ENCODE data around the gene NAA80. TPM values are rescaled to one million over a fixed set of nuclear protein-coding genes. Genes with fewer than 3 reads are reported as not detected.

NAA80 gene
- total and polyA plus RNA-seq, 10 of the 15 experiments (the other 5 are each of a cell fraction or from before 2014, with no cell fraction given) = 0.48 to 12.7 (median 6.7) TPM

GRCh38 chr3:50268703-50269451, 30.3 kb downstream of the NAA80 start, which contains the start of gene SEMA3B:
TSS of gene SEMA3B (plus strand) at chr3:50269147. CDS start at chr3:50269241, 94 bp downstream.
- Histone ChIP-seq H3K9me3 (replicated peaks; ENCODE audit: control insufficient read depth, insufficient read depth, low read length) (no peaks in the 10 kb centered on the region), H3K79me2 (ENCODE audit: control insufficient read depth, insufficient read depth, low read length) (no peaks in the 10 kb centered on the region), H3K27ac (ENCODE audit: control insufficient read depth, insufficient read depth) (no peak within 1 kb of the TSS), H3K4me1 (ENCODE audit: control insufficient read depth, insufficient read depth, low read length) (peaks cover 6% of the 10 kb centered on the region), H2AFZ (ENCODE audit: control insufficient read depth, low read depth, low read length) (no peak within 1 kb of the TSS), H3K36me3 (ENCODE audit: control insufficient read depth in 2 of 2, insufficient read depth in 2 of 2, low read length in 1 of 2) (no peaks in the 10 kb centered on the region), H3K27me3 (replicated peaks in 1 of 2; ENCODE audit: control insufficient read depth in 2 of 2, insufficient read depth in 2 of 2, low read length in 1 of 2) (peaks cover 0 to 4% of the 10 kb centered on the region in 2 experiments; a peak in 2 of 4 replicates), H3K4me3 (no peak within 1 kb of the TSS), H4K20me1 (ENCODE audit: control insufficient read depth, insufficient read depth) (no peaks in the 10 kb centered on the region), H3K9ac (ENCODE audit: control insufficient read depth, insufficient read depth, low read length) (no peak within 1 kb of the TSS), H3K4me2 (ENCODE audit: control insufficient read depth, insufficient read depth) (no peak within 1 kb of the TSS)
- in situ Hi-C loops (cut with MboI) = no loop called here
- ATAC-seq = no peak
- TF ChIP-seq SREBF2 (IDR thresholded peaks at IDR 0.05; ENCODE audit: low read length) (no peak), HSF1 (IDR thresholded peaks at IDR 0.05; ENCODE audit: low read depth, low read length) (no peak), DPF2 (IDR thresholded peaks at IDR 0.05) (no peak)
- no peak for DNase-seq (ENCODE audit: low read depth, low spot score)
- WGBS (ENCODE audit: insufficient coverage, insufficient replicate concordance, low lambda C conversion rate, missing lambda C conversion rate) = 36% methylated on average over 21 of the region's 21 CpGs
- FAIRE-seq = no peak
- intact Hi-C loops (cut with micrococcal nuclease; ENCODE audit: unreplicated experiment) = no loop called here
- ChIA-PET RAD21 (ENCODE audit: unreplicated experiment) (interaction anchor here (0.5 kb wide), 1 partner anchor 444 kb away, joined by 3 read pairs; no protein-coding TSS in a partner anchor), SMC1A (ENCODE audit: uncharacterized antibody, unreplicated experiment) (no interaction called here), CTCF (interaction anchor here (1.0 to 1.9 kb wide), 3 partner anchors 9 to 42 kb away, joined by 4 to 7 read pairs (median 4); no protein-coding TSS in a partner anchor), POLR2A (interaction anchor here (0.6 kb wide), 1 partner anchor 68 kb away, joined by 3 read pairs; no protein-coding TSS in a partner anchor)
- no TSS peak for BruUV-seq (replicated peaks)

DNA sequence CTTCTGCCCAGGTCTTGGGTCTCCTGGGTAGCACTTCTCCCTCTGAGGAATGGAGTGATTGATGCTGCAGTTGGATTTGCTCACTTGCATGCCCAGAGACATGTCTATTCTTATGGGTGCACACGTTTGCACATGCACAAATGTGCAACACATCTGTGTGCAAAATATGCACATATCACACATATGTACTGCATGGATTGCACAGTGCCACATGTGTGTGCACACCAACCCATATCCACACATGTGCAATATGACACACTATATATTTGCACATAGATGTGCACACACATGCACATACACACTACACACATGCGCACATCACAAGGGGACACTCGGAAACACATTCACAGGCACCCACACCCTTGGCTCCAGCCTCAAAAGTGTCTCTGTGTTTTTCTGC, 30.9 kb downstream of the NAA80 start:
- in situ Hi-C loops (cut with MboI) = no loop called here
- Histone ChIP-seq H3K36me3 (ENCODE audit: control insufficient read depth in 2 of 2, insufficient read depth in 2 of 2, low read length in 1 of 2) (no peaks in the 10 kb centered on the region), H3K9me3 (replicated peaks; ENCODE audit: control insufficient read depth, insufficient read depth, low read length) (no peaks in the 10 kb centered on the region), H2AFZ (ENCODE audit: control insufficient read depth, low read depth, low read length) (no peak overlapping the region), H3K4me1 (ENCODE audit: control insufficient read depth, insufficient read depth, low read length) (peaks cover 5% of the 10 kb centered on the region), H3K79me2 (ENCODE audit: control insufficient read depth, insufficient read depth, low read length) (no peaks in the 10 kb centered on the region), H3K4me2 (ENCODE audit: control insufficient read depth, insufficient read depth) (no peak overlapping the region), H3K9ac (ENCODE audit: control insufficient read depth, insufficient read depth, low read length) (no peak overlapping the region), H4K20me1 (ENCODE audit: control insufficient read depth, insufficient read depth) (no peaks in the 10 kb centered on the region), H3K27ac (ENCODE audit: control insufficient read depth, insufficient read depth) (no peak overlapping the region), H3K27me3 (replicated peaks in 1 of 2; ENCODE audit: control insufficient read depth in 2 of 2, insufficient read depth in 2 of 2, low read length in 1 of 2) (peaks cover 0 to 4% of the 10 kb centered on the region in 2 experiments; a peak in 1 of 4 replicates), H3K4me3 (no peak overlapping the region)
- CTCF ChIA-PET = interaction anchor here (1.8 kb wide), 1 partner anchor 22 kb away, joined by 6 read pairs; no protein-coding TSS in a partner anchor
- POLR2A ChIA-PET = no interaction called here
- FAIRE-seq = no peak
- RAD21 ChIA-PET (ENCODE audit: unreplicated experiment) = no interaction called here
- WGBS (ENCODE audit: insufficient coverage, insufficient replicate concordance, low lambda C conversion rate, missing lambda C conversion rate) = 33% methylated on average over 3 of the region's 3 CpGs
- intact Hi-C loops (cut with micrococcal nuclease; ENCODE audit: unreplicated experiment) = no loop called here
- no peak for TF ChIP-seq TARDBP (IDR thresholded peaks at IDR 0.05; ENCODE audit: borderline replicate concordance)
- TF ChIP-seq, protein P1, sequence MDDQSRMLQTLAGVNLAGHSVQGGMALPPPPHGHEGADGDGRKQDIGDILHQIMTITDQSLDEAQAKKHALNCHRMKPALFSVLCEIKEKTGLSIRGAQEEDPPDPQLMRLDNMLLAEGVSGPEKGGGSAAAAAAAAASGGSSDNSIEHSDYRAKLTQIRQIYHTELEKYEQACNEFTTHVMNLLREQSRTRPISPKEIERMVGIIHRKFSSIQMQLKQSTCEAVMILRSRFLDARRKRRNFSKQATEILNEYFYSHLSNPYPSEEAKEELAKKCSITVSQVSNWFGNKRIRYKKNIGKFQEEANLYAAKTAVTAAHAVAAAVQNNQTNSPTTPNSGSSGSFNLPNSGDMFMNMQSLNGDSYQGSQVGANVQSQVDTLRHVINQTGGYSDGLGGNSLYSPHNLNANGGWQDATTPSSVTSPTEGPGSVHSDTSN (IDR thresholded peaks at IDR 0.05; ENCODE audit: insufficient replicate concordance, low read depth, low read length) = peak; percentile 4
- TF ChIP-seq, protein P2, sequence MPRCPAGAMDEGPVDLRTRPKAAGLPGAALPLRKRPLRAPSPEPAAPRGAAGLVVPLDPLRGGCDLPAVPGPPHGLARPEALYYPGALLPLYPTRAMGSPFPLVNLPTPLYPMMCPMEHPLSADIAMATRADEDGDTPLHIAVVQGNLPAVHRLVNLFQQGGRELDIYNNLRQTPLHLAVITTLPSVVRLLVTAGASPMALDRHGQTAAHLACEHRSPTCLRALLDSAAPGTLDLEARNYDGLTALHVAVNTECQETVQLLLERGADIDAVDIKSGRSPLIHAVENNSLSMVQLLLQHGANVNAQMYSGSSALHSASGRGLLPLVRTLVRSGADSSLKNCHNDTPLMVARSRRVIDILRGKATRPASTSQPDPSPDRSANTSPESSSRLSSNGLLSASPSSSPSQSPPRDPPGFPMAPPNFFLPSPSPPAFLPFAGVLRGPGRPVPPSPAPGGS (IDR thresholded peaks at IDR 0.05; ENCODE audit: borderline replicate concordance, insufficient read depth, low read depth, low read length, poor library complexity, severe bottlenecking) = peak; percentile 97
- no peak for DNase-seq (ENCODE audit: low read depth, low spot score)
- BruUV-seq (replicated peaks) = no TSS peak
- ATAC-seq = no peak
- SMC1A ChIA-PET (ENCODE audit: uncharacterized antibody, unreplicated experiment) = no interaction called here

All from GM12878 (cell line).